NCI-H1930 (cell line): ENCODE measurements around the gene HOXA5.

ENCODE experiments used
- DNase-seq, 2 experiments: peaks; one replicate each; lab custom pipeline; 2025; lab: John Stamatoyannopoulos, UW

The HOXA5 gene

DNA sequence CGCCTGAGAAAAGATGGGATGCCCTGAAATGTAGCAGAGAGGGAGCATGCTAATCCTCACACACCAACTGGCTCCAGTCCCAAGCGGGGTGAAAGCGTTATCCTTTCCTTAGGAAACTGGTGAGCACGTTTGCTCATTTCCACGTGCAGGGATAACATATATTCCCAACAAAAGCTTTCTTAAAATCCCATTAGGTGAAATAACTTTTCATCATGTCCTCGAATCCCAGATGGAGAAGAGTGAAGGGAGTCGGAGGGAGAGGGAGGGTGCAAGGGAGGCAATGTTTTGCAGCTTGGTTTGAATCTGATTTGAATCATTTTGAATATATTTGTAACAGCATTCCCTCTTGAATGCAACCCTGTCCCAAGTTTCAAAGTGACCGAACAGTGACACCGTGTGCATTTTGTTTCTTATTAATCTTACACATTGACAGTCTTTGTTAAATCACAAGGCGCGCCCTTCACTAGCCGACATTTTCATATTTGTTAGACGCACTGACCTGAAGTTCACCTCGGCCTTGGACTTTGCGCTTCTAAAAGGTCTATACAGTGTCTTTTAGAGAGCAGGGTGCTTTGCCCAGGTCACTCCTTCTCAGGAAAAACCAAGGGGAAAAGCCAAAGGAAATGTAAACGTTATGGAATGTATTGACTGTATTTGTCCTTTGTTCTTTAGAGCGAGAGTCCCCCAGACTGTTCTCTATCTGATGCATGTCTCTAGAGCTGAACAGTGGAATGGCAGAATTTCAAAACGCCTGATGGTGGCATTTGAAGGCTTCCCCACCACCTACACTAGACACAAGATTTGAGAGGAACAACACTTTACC, 9.9 kb downstream of the HOXA5 start:
- DNase-seq = no peak

DNA sequence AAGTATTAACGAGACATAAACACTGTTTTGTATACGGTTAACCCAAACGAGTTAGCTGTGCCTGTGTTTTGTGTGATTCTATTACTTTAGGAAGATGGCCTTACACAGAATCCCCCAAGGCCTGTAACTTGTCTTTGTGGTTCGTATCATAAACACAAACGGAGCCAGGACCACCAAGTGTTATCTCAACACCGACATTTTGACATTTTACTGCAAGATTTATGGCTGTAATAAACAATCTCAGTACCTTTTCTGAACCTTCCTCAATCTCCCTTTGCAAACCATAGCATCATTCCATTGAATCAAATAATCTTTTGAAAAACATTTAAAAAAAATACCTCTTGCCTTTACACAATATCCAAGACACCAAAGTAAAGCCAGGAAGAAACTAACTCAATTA, 10.5 kb downstream of the HOXA5 start:
- DNase-seq = no peak

DNA sequence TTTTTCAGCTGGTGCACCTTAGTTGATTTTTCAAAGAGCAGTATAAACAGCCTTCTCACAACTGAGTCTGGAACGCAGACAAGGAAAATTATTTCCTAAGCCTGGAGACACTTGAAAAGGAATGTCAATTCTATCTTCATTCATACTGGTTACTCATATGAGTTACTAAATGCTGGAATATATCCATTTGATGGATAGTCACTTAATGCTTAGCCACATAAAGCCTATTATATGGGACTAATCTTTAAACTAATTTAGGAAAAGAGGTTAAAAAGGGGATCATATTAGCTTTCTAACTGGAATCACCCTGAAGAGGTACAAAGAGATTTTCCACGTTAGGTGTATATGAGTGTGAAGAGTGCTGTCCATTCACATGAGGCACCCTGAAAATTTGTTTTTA, 11.3 kb downstream of the HOXA5 start:
- no peak for DNase-seq

DNA sequence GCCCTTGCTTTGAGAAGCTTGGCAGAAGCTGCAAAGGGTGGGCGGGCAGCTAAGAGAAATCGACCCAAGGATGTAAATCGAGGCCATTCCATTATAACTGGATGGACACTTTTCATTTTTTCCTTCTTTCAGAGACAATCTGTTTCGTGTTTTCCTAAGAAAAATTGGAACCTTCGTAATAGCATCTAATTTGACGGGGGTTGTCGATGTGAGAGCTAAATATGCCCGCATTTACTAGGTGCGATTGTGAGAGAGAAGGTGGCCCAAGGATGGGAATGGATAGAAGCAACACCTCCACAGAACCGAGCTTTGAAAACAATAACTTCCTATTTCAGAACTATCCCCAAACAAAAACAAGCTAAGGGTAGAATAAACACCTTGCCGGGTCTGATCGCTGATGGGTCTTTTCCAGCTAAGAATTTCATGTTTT, 12.1 kb downstream of the HOXA5 start:
- DNase-seq = no peak

DNA sequence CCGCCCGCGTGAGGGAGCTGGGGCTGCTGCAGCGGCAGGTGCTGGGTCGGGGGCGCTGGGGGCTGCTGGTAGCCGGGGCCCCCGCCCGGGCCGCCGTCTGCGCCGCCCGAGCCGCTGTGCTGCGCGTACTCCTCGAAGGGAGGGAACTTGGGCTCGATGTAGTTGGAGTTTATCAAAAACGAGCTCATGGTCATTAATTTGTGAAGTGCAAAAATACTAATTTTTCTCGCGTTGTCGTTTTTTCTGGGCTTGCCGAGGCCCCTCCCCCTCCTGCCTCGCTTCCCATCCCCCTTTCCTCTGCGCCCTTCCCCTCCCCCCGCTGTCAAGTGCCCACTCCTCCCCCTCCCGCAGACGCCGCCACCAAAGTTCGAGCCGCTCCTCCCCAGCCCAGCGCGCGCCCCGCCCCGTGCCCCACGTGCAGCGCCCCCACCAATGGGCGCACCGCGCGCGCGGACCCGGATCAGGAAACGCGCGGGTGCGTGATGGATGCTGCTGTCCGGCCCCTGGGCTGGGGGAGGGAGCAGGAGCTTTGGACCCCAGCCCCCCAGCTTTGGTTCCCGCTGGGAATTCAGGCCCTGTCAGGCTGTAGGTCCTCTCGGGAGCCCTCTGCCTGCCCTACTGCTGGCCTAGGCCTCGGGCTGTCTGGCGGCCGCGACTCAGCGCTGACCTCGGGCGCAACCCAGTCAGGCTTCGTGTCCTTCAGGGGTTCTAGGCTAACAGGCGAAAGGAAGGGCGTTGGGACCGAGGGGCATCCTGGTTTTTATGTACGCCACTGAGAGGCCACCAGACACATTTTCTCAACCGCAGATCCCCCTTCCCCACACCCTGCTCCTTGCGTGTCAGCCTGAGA, 12.7 kb downstream of the HOXA5 start, which contains the start of gene HOXA4:
Gene HOXA4 (minus strand): TSS at position 218 of the 850 bp plus-strand sequence. CDS start 24 bp downstream, at position 194.
- peak; percentile 66 to 83 for DNase-seq

DNA sequence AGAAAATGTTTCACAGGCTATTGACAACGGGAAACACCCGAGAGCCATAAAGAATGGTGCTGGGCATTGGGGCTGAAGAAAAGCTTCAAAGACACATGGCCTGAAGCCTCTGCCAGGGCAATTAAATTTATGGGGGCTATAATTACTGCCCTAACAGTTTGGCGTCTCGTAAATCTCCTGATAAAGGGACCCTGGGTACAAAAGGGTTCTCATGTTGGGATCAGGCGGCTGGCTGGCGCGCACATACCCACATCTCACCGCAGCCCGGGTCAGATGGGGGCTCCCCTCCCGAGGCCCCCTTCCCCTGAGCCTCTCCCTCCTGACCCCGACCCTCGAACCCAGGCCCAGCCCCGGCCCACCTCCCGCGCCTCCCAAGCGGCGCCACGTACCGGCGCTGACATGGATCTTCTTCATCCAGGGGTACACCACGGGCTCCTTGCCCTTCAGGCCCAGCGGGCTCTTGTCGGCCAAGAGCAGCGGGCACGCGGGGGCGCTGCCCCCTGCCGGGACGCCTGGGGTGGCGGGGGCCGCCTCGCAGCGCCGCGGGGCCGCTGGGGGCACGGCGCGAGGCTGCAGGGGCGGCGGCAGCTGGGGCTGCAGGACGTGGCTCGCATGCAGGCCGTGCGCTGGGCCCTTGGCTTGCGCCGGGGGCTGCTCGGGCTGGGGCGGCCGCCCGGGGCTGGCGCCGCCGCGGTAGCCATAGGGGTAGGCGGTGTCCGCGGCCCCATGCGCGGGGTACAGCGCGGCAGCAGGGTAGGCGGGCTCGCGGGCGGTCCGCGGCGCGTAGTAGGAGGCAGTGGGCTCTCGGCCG, 13.5 kb downstream of the HOXA5 start:
- no peak for DNase-seq

DNA sequence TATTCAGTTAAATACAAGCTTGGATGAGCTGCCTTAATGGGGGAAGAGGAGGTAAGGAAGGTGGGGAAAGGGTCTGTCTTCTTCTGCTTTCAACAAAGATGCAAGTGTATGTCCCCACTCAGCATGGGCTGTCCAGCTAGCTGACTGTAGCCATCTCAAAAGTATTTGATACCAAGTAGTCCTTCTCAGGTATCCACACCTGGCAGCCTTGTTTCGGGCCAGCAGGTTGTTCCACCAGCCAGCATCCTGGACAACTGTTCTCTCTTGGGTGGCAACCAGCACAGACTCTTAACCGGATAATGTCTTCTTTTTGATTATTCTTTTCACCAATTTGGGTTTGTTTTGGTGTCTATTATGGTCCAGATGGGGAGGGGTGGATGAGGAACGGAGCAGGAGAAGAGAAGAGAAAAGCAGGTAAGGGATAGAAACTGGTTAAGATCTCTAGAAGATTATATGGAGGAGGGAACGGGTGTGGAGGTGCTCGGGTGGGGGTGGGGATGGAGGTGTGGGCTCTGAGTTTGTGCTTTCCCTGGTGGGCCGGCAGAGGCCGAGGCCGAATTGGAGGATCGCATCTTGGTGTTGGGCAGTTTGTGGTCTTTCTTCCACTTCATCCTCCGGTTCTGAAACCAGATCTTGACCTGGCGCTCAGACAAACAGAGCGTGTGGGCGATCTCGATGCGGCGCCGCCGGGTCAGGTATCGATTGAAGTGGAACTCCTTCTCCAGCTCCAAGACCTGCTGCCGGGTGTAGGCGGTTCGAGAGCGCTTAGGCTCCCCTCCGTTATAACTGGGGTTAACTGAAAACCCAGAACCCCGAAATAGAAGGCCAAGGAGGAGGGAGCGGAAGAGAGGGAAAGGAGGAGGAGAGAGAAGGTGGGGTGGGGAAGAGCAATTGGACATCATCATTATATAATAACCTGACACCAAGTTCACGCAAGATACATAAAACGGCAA, 14.4 kb downstream of the HOXA5 start:
- no peak for DNase-seq

- no peak for DNase-seq
These were observed 15.4 kb downstream of the HOXA5 start for GRCh38 chr7:27128034-27128433.

DNA sequence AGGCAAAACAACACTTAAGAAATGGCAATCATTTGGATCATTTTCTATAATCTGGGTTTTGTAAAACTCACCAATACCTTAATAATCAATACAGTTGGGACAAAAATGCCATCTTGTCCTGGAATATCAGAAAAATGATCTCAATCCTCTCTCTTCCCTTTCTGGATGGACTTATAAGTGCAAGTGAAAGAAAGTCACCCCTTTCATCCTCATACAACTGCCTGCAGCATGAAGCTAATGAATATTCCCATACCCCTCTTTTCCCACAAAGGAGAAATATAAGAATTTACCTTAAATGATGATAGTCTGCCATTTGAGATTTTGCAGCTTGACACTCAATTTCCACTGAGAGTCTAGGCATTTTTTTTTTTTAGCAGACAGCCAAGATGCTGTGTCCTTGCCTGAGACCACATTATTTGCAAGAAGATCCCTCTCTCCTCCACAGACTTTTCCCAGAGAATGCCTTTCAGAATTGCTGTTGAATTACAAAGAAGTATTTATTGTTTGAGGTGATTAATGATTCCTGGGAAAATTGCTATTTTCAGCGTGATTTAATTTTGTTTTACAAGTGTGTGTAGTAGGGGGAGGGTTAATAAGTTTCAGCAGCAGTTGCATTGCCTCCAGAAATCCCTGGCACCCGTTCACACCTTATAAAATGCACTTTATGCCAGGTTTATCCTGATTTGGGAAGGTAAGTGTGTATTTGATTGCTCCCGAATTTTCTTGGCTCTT, 16.7 kb downstream of the HOXA5 start:
- no peak for DNase-seq

DNA sequence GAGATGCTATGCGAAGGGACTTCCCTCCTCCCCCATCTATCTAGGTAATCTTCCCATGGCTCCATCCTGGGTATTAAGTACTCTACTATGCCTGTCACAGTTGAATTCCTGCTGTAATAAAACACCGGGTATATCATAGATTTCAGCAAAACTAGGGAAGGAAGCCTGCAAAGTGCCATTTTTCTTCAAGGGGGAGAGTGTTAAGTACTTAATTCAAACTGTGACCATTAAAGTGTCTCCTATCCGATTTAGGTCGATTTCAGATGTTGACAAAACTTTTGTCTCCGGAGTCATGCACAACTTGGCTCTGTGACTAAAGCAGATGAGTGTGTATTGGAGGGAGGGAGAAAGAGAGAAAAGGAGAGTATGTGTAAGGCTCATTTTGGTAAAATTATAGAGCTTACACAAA, 17.5 kb downstream of the HOXA5 start:
- no peak for DNase-seq

GRCh38 chr7:27124902-27125689, 18.4 kb downstream of the HOXA5 start:
- no peak for DNase-seq

DNA sequence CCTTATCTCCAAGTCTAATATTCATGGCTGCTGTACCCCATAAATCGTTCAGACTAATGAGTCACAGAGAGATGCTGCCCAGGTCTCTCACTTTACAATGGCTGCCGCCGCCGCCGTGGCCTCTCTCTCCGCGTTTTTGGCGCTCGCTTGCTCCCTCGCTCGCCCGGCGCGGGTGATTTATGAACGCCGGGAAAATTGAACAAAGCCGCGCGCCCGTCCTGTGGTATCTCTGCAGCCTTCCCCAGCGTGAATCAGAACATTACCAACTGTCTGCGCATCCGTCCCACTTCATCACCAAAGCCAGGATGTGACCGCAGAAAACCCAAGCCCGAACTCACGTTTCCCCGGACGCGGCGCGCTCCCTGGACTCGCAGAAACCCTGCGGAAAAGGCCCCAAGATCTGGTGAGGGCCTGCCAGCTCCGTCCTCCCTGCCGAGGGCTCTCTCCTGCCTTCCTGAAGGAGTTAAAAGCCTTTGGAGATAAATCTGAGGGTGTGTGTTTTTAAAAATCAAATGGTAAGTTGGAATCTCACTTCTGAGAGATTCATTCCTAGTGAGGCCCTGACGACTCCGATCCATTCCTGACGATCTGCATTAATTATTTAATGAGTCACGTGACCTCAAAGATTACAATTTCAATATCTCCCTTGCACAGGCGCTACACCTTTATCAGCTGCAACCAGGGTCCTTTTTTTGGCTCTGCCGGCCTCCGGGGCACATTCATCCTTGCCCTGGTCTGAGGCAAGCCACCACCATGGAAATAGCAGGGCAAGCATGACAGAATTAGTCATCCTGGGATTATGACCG, 19.2 kb downstream of the HOXA5 start:
- no peak for DNase-seq

DNA sequence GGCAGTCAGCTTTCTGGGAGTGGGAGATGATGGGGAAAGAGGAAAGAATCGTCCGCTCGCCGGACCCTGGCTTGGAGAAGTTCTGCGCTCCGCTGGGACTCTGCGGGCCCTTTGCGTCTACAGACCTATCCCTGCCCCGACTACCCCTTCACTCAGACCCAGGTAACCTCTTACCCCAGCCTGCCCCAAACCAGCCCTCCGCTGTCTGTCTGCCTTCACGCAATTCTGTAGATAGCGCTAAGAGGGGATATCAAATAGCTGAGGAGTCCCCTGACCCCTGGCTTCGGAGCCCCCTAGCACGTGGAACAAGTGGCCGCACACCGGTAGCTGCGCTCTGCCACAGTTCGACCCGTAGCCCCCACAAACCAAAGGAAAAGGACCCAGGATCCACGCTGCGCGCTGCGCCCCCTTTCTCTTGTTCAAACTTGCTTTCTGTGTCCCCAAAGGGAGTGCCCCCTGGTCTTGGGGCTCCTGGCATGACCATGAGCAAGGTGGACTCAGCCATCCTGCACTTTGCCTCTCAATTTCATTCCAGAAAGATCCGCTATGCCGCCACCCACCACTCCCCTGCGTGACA, 19.9 kb downstream of the HOXA5 start:
- DNase-seq = no peak

GRCh38 chr7:27123007-27123476, 20.4 kb downstream of the HOXA5 start:
- DNase-seq = no peak

GRCh38 chr7:27122077-27122910, 21.2 kb downstream of the HOXA5 start:
- DNase-seq = no peak

DNA sequence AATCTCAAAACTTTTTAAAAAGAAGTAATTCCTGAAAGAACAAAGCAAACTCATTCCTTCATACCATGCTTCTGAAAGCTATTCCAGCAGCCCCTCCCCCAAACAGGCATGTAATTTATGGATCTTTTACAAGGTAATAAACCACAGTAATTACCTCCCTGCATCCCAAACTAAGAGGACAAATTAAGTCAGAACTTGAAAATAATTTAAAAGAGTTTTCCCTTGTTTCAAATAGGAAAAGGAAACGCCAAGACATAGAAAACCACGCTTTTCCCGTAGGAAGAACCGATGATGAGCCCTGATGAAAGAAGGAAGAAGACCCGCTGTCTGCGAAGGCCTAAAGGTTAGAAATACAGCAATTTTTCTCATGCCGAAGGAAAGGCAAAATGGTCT, 21.8 kb downstream of the HOXA5 start:
- no peak for DNase-seq

DNA sequence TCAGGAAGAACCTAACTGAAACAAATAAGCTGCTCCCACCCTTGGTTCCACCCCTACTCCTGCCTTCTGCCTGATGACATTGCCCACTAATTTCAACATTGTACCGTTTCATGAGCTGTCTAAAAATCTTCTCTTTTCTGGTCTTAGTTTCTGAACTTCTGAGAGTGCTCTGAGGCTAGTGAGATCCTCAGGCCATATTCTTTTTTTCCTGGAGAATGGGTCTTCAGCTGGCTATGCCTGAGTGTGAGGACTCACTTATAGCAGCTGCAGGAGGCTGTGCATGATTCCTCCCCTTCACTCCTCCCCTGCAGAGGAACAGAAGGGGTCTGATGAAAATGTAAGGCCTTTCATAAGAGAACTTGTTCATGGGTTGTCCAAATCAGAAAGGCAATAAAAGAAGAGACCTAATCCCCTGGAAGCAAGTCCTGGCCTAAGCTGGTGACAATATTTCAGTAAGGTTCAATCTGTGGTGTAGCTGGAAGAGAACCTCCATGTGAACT, 24.0 kb downstream of the HOXA5 start:
- DNase-seq = no peak
